Large intestine (tissue), 12 donors: ENCODE measurements around the gene IQCC. TPM values are rescaled to one million over a fixed set of nuclear protein-coding genes. Genes with fewer than 3 reads are reported as not detected.
"Not testable (repeated sequence)": the region's sequence is repeated elsewhere in the genome, so short reads cannot be mapped to it uniquely, and the experiment has no call there.

Source experiments
- DNase-seq, 2 donors: peaks; one replicate each; pipeline versions ENCODE4 v3.0.0 to v3.0.0-alpha.2; 2013
- H3K27ac ChIP-seq: one replicate; pipeline ENCODE4 v1.5.1; 2013; ENCODE audit warnings: low read length
- H3K27me3 ChIP-seq: 2 replicates; pipeline ENCODE4 v1.6.1; 2013; ENCODE audit warnings: low read length; ENCODE audit not compliant: control insufficient read depth, insufficient read depth
- H3K36me3 ChIP-seq: 2 replicates; pipeline ENCODE4 v1.6.1; 2013; ENCODE audit warnings: low read length; ENCODE audit not compliant: control insufficient read depth, insufficient read depth
- H3K4me1 ChIP-seq: one replicate; pipeline ENCODE4 v1.6.1; 2013; ENCODE audit warnings: low read length; ENCODE audit not compliant: control insufficient read depth, insufficient read depth
- H3K4me3 ChIP-seq: one replicate; pipeline ENCODE4 v1.5.1; 2013; ENCODE audit warnings: low read length
- H3K9me3 ChIP-seq: one replicate; pipeline ENCODE4 v1.6.1; 2013; ENCODE audit warnings: mild to moderate bottlenecking, low read depth, low read length, moderate library complexity; ENCODE audit not compliant: control insufficient read depth
- WGBS: methylation state at CpG from one replicate; pipeline ENCODE4 v1.1.5; 2013; ENCODE audit warnings: low lambda C conversion rate; ENCODE audit not compliant: insufficient coverage; 5-methylcytosine and 5-hydroxymethylcytosine counted together
- long read RNA-seq, 11 donors: transcript quantifications; one replicate each; lab custom pipeline, GENCODE V29; 2026
- polyA plus RNA-seq: library from polyadenylated mRNA; unstranded; fragments of 120-200 nt; gene quantifications from one replicate; pipeline ENCODE4 v1.2.1, GENCODE V29; 2013

IQCC gene
- polyA plus RNA-seq: 5.5 TPM
- long read RNA-seq, donor 1, partial matches to known transcripts: 0 of 3 reads
- long read RNA-seq, donor 1, other reads (novel, unspliced or antisense): 0 of 3 reads
- long read RNA-seq, donor 2, partial matches to known transcripts: 0 of 1 reads
- long read RNA-seq, donor 2, other reads (novel, unspliced or antisense): 0 of 1 reads
- long read RNA-seq, donor 3: 0 reads
- long read RNA-seq, donor 4, partial matches to known transcripts: 0 of 1 reads
- long read RNA-seq, donor 4, other reads (novel, unspliced or antisense): 0 of 1 reads
- long read RNA-seq, donor 5, partial matches to known transcripts: 0 of 1 reads
- long read RNA-seq, donor 5, other reads (novel, unspliced or antisense): 0 of 1 reads
- long read RNA-seq, donor 6: 0 reads
- long read RNA-seq, donor 7: 0 reads
- long read RNA-seq, donor 8, partial matches to known transcripts: 0 of 1 reads
- long read RNA-seq, donor 8, other reads (novel, unspliced or antisense): 0 of 1 reads
- long read RNA-seq, donor 9, partial matches to known transcripts: 0 of 2 reads
- long read RNA-seq, donor 9, other reads (novel, unspliced or antisense): 0 of 2 reads
- long read RNA-seq, donor 10: 0 reads
- long read RNA-seq, donor 11: 0 reads

GRCh38 chr1:32205401-32206370 lies at the start of gene IQCC:
IQCC (plus strand) TSS chr1:32205671; CDS start chr1:32205682, 11 bp downstream.
- Histone ChIP-seq H3K4me3 (peak within 1 kb of the TSS; percentile 77), H3K27ac (no peak within 1 kb of the TSS), H3K9me3 (peaks cover 2% of the 10 kb centered on the region), H3K36me3 (no peaks in the 10 kb centered on the region), H3K4me1 (peaks cover 20% of the 10 kb centered on the region), H3K27me3 (no peaks in the 10 kb centered on the region)
- DNase-seq: peak; percentile 88 to 90
- no CpG with 5 or more reads among the region's 77 CpGs for WGBS

GRCh38 chr1:32159189-32159588 lies 46.3 kb upstream of the IQCC start:
- no peak overlapping the region for H3K27ac ChIP-seq
- DNase-seq: no peak
- no peak overlapping the region for H3K4me3 ChIP-seq
- no peaks in the 10 kb centered on the region for H3K9me3 ChIP-seq
- no peaks in the 10 kb centered on the region for H3K4me1 ChIP-seq
- no peaks in the 10 kb centered on the region for H3K27me3 ChIP-seq
- no CpG with 5 or more reads among the region's 3 CpGs for WGBS
- peaks cover 70% of the 10 kb centered on the region for H3K36me3 ChIP-seq

DNA sequence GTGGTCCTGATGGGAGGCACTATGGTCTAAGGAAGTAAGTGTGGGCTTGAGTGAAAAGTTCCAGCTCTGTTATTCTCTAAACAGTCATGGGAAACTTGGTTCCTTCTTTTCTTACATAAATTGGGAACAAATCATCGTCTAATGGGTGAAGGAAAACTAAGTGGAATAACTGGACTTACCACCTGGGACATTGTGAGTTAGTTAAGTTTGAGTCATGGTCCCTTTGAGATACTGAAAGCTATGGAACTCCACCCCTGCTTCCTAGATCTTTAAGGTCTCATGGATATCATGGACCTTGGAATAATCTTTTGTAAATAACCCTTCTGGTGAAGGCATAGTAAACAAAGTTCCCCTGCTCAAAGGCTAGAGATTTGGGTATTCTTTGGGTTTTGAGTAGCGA lies 42.1 kb upstream of the IQCC start:
- DNase-seq: no peak
- Histone ChIP-seq H3K4me1 (no peaks in the 10 kb centered on the region), H3K27ac (no peak overlapping the region), H3K4me3 (no peak overlapping the region), H3K9me3 (no peaks in the 10 kb centered on the region), H3K27me3 (no peaks in the 10 kb centered on the region), H3K36me3 (peaks cover 71% of the 10 kb centered on the region)
- no CpG with 5 or more reads among the region's 2 CpGs for WGBS

DNA sequence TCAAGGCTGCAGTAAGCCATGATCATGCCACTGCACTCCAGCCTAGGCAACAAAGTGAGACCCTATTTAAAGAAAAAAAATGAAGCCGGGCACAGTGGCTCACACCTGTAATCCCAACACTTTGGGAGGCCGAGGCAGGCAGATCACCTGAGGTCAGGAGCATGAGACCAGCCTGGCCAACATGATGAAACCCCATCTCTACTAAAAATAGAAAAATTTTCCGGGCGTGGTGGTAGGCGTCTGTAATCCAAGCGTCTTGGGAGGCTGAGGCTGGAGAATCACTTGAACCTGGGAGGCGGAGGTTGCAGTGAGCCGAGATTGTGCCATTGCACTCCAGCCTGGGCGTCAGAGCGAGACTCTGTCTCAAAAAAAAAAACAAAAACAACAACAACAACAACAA lies 39.8 kb upstream of the IQCC start:
- not testable (repeated sequence) for H3K27me3 ChIP-seq, H3K4me3 ChIP-seq, H3K27ac ChIP-seq, H3K9me3 ChIP-seq, H3K4me1 ChIP-seq, DNase-seq
- WGBS: no CpG with 5 or more reads among the region's 10 CpGs
- H3K36me3 ChIP-seq: peaks cover 71% of the 10 kb centered on the region

GRCh38 chr1:32170991-32171390 lies 34.5 kb upstream of the IQCC start:
- 53% methylated on average over 2 of the region's 4 CpGs for WGBS
- H3K36me3 ChIP-seq: peaks cover 78% of the 10 kb centered on the region

DNA sequence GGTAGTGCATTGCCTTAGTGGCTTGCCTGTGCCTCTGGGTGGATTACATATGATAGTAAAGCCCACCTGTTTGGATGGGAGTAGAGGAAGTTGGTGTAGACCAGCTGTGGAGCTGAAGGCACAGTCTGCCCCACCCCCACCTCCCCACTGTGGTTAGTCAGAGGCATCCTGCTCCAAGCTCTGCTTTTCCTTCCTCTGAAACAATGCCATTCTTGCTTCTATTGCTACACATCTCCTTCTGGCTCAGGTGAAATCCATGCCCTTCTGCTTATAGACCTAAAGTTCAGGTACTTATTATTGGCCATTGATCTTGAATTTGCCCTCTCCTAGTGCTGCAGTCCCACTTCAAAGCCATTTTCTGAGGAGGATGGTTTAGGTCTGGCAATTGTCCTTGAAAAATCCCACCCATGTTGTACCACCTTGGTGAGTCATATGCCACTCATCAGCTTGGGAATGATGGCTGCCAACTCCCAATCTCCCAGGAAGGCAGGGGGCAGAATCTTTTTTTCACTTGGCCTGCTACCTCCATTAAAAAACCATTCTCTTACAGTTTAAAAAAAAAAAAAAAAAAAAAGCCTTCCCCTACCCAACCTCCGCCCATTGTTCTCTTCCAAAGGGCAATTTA lies 32.7 kb upstream of the IQCC start:
- DNase-seq: no peak
- no CpG with 5 or more reads among the region's 1 CpG for WGBS
- H3K36me3 ChIP-seq: peaks cover 66% of the 10 kb centered on the region
- H3K27ac ChIP-seq: no peak overlapping the region
- no peaks in the 10 kb centered on the region for H3K27me3 ChIP-seq
- peaks cover 4% of the 10 kb centered on the region for H3K4me1 ChIP-seq
- no peaks in the 10 kb centered on the region for H3K9me3 ChIP-seq
- H3K4me3 ChIP-seq: no peak overlapping the region

More at GRCh38 chr1:32170991-32171390, 34.5 kb upstream of the IQCC start:
- no peak for DNase-seq
- no peaks in the 10 kb centered on the region for H3K9me3 ChIP-seq
- no peaks in the 10 kb centered on the region for H3K27me3 ChIP-seq
- no peak overlapping the region for H3K27ac ChIP-seq
- no peak overlapping the region for H3K4me3 ChIP-seq
- H3K4me1 ChIP-seq: peaks cover 4% of the 10 kb centered on the region

DNA sequence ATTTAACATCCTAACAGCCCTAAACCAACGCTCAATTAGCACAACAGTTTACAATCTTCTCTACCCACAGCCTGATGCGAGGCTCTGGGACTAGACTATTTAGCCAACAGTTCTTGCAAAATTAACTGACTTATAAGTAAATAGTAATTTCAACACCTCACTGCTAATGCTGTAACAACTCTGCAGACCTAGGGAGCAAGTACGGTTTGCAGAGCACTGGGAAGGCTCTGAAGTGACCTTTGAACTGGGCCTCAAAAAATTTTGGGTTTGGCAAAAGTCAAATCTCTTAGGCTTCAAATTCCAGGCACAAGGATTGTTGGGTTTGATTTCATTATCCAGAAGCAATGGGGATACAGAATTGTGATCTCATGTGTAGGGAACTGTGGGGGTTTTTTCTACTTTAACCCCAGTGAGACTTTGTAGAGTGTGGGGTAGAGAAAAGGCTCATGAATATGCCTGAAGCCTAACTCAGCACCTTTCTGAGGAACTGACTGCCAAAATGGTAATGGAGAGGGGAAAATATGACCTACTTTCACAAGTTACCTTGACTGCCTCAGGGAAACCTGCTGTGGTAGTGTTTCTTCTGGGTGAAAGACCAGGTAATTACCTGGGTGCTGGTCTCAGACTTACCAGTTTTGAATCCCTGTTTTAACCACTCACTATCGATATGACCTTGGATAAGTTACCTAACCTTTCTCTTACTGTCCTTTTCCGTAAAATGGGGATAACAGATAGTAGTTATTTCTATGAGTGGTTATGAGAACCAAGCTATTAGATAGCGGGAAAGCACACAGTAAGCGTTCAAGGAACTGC lies 26.9 kb upstream of the IQCC start:
- Histone ChIP-seq H3K27me3 (no peaks in the 10 kb centered on the region), H3K27ac (peak overlapping the region; percentile 95), H3K4me3 (peak overlapping the region; percentile 85), H3K9me3 (no peaks in the 10 kb centered on the region), H3K4me1 (peaks cover 22% of the 10 kb centered on the region), H3K36me3 (peaks cover 27% of the 10 kb centered on the region)
- no peak for DNase-seq
- 100% methylated on average over 1 of the region's 7 CpGs for WGBS

GRCh38 chr1:32179193-32179442 lies 26.4 kb upstream of the IQCC start:
- H3K4me3 ChIP-seq: peak overlapping the region; percentile 85
- H3K27ac ChIP-seq: peak overlapping the region; percentile 95
- H3K36me3 ChIP-seq: peaks cover 27% of the 10 kb centered on the region
- H3K27me3 ChIP-seq: no peaks in the 10 kb centered on the region
- WGBS: no CpG with 5 or more reads among the region's 7 CpGs
- peaks cover 21% of the 10 kb centered on the region for H3K4me1 ChIP-seq
- H3K9me3 ChIP-seq: no peaks in the 10 kb centered on the region
- DNase-seq: no peak

GRCh38 chr1:32179443-32180185 lies 25.9 kb upstream of the IQCC start, which contains the start of gene TXLNA:
TXLNA (plus strand) TSS chr1:32179675; CDS start chr1:32180346, 671 bp downstream.
- peak within 1 kb of the TSS; percentile 85 for H3K4me3 ChIP-seq
- DNase-seq: peak; percentile 91 to 96
- no CpG with 5 or more reads among the region's 79 CpGs for WGBS
- peaks cover 21% of the 10 kb centered on the region for H3K4me1 ChIP-seq
- H3K27ac ChIP-seq: peak within 1 kb of the TSS; percentile 95
- no peaks in the 10 kb centered on the region for H3K27me3 ChIP-seq
- no peaks in the 10 kb centered on the region for H3K9me3 ChIP-seq
- peaks cover 29% of the 10 kb centered on the region for H3K36me3 ChIP-seq
